Right kidney (tissue), 1 donor: Measurements from ENCODE around the gene MTERF1.
"Not testable (repeated sequence)": the region's sequence is repeated elsewhere in the genome, so short reads cannot be mapped to it uniquely, and the experiment has no call there.

Source experiments
- DNase-seq: peaks from one replicate; pipeline ENCODE4 v3.0.0-alpha.2; 2016

MTERF1 gene

DNA sequence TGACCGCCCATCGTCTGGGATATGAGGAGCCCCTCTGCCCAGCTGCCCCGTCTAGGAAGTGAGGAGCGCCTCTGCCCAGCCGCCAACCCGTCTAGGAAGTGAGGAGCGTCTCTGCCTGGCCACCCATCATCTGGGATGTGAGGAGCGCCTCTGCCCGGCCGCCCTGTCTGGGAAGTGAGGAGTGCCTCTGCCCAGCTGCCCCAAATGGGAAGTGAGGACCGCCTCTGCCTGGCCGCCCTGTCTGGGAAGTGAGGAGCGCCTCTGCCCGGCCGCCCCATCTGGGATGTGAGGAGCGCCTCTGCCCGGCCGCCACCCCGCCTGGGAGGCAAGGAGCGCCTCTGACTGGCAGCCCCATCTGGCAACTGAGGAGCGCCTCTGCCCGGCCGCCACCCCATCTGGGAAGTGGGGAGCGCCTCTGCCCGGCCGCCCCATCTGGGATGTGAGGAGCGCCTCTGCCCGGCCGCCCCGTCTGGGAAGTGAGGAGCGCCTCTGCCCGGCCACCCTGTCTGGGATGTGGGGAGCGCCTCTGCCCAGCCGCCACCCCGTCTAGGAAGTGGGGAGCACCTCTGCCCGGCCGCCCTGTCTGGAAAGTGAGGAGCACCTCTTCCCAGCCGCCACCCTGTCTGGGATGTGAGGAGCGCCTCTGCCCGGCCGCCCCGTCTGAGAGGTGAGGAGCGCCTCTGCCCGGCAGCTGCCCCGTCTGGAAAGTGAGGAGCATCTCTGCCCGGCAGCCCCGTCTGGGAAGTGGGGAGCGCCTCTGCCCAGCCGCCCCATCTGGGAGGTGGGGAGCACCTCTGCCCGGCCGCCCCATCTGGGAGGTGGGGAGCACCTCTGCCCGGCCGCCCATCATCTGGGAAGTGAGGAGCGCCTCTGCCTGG is 7.1 kb upstream of the MTERF1 start:
- not testable (repeated sequence) for DNase-seq

DNA sequence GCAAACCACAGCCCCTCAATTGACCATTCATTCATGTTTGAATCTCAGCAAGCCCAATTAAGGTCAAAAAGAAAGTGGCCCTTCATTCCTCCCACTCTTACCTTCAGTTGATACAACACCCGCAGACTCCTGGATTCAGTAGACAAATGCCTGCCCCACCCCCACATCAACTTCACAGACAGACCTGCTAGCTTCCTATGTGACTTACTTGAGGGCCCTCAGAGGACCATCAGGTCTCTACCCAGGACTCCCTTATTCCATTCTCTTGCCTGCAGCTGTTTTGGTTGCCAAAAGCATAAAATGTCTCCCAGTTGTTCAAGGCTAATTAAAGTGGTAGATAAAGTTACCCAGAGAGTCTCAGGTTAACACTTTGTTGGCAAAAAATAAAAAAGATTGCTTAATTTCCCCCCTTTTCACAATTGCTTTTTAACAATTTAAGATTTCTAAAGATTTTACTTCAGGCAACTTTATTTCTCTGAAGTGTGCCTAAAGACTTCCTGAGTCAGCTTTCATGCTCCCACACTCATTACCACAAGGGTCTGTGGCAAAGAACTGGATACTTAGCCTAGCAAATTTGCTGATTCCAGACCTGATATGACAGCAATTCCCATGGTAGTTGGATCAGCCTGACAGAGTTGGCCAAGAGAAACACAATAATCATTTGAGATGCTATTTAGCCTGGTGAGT is 3.3 kb upstream of the MTERF1 start:
- no peak for DNase-seq

DNA sequence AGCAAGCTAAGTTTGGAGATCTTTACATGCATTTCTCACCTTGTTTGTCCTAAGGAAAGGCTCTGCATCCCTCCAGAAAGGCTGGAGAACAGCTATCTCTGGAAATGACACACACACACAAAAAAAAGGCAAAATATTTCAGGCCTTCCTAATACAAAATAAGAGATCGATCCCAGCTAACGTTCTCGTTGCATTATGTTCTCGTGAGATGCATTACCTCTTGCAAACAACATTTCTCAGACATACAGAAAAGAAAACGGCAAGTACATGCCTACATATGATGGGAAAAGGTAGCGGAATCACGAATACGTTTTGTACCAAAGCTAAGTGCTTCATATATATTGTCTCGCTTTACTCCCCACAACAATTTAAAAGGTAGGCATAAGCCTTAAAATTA is 488 bp downstream of the MTERF1 start:
- no peak for DNase-seq

DNA sequence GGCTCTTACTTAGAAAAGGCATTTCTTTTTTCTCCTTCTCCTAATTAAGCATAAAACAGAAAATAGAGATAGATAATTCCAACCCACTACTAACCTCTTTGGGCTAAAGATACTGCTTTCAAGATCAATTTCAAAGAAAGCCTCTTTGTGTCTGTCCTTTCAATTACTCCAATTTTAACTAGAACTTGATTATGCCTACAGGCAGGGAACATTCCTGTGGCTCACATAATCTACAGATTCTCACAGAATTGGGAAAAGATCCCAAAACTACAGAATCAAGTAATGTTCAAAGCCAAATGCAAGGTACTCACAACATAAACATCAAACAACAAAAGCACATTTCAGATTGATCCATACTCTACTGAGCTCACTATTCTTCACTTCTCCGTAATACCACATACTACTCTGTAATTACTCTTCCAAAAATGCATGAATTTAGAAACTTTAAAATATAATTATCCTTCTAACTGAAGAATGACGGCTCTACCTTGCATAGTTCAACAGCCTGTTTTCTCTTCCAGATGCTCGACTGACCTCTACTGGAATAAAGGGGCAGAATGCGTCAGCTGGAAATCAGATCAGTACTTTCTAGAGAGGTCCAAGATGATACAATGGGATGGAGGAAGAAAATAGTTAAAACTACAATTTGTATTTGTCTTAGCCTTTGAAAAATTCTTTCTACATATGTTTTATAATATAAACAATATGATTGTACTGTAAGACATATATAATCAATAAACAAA is 3.9 kb downstream of the MTERF1 start:
- no peak for DNase-seq

DNA sequence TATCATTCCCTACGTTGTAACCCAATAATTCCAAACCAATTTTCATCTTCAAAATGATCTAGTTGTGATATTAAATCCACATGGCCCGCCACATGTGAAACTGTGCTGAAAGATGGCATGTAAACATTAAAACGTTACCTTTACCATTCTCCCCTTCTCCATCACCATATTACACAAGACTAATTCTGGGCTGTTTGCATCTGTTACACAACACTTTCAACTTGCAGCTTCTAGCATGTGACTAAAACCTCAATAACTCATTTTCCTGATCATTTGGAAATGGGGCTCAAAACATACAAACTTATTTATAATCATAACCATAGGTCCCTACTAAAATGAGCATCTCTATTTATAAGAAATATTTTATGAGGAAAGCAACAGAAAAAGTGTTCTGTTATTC is 4.7 kb downstream of the MTERF1 start:
- DNase-seq: no peak

DNA sequence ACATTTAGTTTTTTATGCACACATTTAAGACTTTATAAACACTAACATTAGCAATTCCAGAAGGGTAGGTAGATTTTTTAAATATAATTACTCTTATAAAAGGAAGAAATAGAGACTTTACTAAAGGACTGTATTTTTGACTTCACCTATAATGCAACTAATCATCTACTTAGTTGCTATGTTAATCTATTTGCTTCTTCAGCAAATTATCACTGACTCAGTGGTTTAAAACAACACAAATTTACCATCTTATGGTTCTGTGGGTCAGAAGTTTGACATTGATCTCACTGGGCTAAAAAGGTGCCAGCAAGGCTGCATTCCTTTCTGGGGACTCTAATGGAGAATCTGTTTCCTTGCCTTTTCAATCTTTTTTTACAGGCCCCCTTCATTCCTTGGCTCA is 7.6 kb downstream of the MTERF1 start:
- DNase-seq: no peak

DNA sequence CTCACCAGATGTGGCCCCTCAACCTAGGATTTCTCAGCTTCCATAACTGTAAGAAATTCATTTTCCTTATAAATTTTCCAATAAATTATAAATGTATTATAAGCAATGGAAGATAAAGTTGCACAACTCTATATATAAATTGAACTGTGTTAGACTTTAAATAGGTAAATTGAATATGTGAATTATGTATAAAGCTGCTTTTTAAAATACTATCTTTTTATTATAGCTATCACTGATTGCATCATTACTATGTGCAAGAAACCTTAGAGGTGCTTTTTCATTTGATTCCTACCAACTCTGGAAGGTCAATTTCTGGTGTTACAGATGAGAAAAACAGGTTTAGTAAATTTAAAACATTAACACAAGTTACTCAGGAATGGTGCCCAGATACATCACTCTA is 8.4 kb downstream of the MTERF1 start:
- DNase-seq: no peak

DNA sequence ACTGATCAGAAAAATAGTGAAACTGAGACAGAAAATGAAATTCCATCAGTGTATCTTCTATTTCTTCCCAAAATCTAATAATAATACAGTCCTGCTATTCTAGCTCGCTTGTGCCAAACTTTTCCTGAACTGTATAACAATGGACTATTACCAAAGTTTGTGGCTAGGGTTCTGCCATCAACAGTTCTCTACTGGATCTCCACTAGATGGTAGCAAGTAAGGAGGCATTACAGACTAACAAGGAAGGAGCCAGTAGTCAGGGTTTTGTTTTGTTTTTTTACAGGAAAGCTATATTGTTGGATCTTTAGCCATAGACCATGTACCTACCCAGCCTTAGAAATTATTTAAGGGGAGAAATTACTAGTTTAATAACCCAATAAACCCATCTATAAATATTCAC is 10.8 kb downstream of the MTERF1 start:
- DNase-seq: no peak

DNA sequence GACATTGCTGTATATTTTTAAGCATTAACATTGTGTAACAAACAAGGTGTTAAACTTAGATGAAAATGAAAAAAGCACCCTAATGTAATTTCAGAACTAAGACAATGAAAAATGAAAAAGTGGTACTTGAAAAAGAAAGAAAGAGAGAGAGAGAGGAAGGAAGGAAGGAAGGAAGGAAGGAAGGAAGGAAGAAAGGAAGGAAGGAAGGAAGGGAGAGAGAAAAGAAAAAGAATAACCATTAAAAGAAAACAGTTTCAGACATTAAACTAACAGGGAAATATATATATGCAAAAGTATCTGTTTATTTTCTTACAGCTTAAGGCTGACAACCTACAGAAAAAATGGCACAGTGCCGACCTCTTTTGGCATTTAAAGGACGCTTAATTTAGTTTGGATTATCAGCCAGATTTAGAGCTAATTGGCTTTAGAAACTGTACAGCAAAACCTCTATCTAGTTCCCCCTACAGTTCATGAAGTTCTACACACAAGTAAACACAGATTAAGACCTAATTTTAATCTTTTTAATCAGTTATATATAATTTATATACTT is 13.8 kb downstream of the MTERF1 start:
- DNase-seq: no peak

DNA sequence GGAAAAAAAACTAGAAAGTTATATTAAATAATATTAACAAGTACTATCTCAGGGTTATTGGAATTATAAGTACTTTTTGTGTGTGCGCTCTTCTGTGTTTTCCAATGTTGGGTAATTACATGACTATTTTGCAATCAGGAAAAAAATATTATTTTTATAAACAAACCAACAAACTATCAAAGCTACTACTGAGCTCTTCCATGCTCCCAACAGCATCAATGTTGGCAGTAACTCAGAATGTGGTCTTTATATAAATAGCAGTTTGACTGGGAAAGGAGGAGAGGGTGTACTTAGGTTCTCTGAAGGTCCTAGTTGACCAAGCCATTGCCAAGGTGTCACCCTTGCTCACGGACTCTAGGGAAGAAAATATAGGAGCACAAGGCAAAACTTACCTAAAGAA is 15.0 kb downstream of the MTERF1 start:
- DNase-seq: no peak

DNA sequence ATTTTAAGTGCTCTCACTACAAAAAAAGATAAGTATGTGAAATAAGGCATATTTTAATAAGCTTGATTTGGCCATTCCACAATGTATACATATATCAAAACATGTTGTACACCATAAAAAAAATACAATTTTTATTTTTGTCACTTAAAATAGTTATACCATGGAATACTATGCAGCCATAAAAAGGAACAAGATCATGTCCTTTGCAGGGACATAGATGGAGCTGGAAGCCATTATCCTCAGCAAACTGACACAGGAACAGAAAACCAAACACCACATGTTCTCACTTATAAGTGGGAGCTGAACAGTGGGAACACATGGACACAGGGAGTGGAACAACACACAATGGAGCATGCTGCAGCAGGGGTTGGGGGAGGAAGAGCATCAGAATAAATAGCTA is 15.9 kb downstream of the MTERF1 start:
- not testable (repeated sequence) for DNase-seq

DNA sequence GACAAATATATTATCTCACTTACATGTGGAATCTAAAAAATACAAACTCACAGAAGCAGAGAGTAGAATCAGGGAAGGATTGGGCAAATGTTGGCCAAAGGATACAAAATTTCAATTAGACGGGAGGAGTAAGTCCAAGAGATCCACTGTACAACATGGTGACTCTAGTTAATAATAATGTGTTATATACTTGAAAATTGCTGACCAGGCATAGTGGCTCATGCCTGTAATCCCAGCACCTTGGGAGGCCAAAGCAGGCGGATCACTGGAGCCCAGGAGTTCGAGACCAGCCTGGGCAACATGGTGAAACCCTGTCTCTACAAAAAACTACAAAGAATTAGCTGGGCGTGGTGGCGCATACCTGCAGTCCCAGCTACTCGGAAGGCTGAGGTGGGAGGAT is 16.4 kb downstream of the MTERF1 start:
- DNase-seq: no peak

DNA sequence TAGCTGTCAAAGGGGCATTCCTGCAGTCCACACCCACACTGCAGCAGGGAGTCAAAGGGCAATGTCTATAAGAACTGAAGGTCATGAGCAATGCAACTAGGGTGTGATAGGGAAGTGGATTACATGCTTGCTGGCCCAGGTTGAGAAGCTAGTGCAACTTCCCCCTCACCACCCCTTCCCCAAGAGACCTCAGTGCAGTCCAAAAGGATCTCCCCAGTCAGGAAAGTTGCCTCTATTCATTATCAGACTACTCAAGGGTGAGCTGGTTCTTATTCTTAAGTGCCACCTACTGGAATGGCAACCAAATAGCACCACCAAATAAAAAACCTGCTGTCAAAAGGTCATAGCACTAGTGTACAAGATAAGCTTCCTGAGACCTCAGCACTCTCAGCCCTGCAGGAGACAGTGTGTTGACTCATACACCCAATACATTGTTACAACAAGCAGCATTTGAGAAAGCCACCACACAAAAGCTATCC is 28.2 kb downstream of the MTERF1 start:
- no peak for DNase-seq

DNA sequence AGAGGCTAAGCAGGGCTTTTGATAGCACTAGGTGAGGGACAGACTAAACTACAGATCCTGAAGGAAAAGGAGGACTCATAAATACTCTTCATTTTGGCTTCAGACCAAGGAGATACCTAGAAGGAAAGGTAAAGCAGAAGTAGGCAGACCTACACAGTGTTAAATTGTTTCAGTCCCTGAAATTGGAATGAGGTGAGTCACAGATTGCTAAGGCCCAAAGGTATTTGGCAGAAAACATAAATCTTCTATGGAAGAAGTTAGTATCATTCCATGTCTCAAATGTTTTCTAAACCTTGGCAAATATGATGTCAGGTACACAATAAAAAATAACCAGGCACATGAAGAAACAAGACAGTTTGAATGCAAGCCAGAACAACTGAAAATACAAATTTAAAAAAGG is 30.0 kb downstream of the MTERF1 start:
- no peak for DNase-seq

DNA sequence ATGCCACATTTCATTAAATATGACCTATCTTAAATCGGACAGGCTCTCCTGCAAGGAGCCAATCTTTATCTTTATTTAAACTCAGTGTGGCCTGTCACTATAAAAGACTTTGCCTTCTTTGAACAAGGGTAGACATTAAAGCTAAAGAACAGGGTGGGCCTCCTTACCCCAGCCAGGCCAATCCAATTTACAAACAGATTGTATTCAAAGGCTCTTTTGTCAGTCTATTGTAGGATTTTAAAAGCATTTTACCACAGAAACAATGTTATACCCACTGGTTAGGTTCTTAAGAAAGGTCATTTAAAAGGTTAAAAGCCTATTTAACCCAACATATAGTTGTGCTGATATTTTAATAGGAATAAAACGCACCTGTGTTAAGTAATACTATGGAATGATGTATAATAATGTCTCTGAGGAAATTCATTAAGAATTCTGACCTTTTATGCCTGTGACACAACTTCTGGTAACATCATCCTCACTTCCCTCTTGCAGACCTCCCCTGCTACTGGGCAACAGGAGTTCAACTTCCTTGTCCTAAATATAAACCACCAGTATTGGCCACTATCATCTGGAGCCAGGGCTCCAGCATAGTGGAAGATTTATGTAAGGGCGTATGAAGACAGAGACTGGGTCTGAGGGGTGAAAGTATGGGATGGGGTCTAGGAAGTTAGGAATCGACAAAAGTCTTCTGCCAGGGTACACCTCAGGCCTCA is 32.5 kb downstream of the MTERF1 start:
- DNase-seq: no peak

DNA sequence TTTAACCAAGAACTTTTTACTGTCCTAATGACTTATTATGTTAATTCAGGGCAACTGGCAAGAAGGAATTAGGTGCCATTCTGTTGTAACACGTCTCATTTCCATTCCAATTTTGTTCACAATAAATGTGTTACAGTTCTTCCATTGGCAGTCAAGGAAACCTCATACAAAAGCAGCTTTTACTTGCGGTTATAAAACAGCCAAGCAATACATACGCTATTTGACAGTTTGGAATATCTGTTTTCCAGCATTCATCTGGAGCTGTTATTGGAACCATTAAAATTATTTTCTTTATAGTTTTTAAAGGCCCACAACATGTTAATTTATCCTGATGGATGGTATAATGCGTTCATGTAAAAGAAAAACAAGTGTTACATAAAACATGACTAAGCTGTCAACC is 33.3 kb downstream of the MTERF1 start:
- no peak for DNase-seq

DNA sequence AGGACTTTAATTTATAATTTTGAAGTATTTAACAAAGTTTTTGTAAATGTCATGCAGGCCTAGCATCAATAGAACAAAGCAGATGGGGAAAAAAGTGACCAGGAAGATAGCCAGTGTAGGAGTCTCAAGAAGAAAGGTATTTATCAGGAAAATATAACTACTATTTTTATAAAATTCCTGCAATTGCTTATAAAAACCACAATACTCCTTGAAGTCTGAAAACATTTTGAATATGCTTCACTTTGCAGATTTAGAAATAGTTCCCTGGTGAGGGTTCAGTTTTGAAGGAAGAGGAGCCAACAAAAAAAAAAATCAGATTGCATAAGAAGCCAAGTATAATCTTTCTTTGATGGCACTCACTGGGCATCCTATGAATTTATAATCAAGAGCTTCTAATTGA is 34.1 kb downstream of the MTERF1 start:
- DNase-seq: no peak

DNA sequence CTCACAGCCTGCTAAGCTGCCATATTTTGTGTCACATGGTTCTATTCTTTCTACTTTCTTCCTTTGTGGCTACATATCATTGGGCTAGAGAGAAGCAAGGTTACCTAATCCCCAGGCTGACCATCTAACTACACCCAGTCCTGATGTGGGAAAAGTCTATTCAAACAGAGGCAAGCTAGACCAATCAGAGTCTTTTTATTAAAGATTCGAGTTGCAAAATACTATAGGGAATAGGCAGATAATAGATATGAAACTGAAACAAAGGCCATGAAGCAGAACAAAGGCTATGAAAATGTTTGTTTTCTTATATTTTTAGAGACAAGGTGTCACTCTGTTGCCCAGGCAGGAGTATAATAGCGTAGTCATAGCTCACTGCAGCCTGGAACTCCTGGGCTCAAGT is 36.7 kb downstream of the MTERF1 start:
- DNase-seq: no peak

DNA sequence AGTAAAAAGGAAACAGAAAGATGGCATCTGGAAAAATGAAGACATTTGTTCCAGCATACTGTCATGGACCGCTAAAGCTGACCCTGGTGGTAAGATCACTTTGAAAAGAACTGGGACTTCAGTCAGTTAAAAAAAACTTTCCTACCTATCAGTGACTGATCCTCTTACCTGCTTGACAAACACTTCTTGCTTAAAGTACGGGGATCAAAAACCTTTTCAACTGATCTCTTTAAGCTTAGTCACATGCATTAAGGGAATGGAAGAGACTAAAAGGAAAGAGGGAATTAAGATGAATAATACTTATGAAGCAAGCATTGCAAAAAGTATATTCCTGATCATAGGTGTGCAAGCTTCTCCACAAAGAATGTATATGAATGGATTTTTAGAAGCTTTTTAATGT is 42.1 kb downstream of the MTERF1 start:
- DNase-seq: no peak

DNA sequence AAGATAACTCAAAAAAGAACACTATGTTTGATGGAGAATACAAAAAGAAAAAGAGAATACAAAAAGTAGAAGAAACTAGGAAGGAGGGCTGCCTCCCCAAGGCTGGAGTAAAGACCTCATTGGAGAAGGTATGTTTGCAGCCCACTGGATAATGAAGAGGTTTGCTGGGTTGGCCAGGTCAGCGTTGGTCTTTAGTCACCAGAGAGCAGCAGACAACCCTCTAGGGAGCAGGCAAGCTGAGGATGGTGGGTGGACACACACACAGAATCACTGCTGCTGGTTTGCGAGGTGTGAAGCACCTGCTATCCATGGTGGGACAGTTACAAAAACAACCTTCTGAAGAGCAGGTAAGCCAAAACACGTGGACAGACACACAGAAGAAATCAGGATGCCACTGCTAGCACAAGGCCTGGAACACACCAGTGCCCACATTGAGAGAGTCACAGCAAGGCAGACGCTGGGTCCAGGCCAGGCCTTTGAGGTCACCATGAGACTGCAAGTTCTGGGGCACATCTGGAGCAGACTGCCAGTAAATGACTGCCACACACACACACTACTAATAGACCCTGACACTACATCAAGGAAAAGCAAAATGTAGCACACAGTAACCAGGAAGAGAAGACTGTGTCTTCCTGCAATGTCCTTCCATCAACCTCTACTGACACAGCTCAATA is 43.0 kb downstream of the MTERF1 start:
- DNase-seq: no peak

DNA sequence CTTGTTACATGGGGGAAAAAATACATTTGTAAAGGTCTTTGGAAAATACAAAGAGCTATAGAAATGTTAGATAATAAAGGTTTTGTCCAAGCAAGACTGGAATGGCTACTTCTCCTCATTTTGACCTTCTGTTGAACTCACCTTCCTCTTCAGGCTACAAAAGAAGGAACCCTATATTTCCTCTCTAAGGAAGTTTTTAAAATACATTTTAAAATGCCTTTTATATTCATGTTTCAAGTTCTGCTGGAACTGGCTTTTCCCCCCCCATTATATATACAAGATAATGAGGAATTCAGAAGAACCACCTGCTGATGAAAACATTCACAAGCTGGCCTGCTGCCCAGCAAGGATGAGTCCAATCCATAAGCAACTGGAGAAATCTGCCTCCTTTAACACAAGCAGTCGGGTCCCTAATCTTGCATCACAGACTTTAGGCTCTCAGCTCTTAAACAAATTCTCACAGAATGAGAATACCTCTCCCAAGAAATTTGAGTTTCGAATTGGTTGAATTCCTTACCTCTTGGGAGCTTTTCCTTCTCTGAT is 44.6 kb downstream of the MTERF1 start:
- DNase-seq: no peak
